ENCODE results near the gene MRPS26.
"Not testable (repeated sequence)": the region's sequence is repeated elsewhere in the genome, so short reads cannot be mapped to it uniquely, and the experiment has no call there.

Gene MRPS26

DNA sequence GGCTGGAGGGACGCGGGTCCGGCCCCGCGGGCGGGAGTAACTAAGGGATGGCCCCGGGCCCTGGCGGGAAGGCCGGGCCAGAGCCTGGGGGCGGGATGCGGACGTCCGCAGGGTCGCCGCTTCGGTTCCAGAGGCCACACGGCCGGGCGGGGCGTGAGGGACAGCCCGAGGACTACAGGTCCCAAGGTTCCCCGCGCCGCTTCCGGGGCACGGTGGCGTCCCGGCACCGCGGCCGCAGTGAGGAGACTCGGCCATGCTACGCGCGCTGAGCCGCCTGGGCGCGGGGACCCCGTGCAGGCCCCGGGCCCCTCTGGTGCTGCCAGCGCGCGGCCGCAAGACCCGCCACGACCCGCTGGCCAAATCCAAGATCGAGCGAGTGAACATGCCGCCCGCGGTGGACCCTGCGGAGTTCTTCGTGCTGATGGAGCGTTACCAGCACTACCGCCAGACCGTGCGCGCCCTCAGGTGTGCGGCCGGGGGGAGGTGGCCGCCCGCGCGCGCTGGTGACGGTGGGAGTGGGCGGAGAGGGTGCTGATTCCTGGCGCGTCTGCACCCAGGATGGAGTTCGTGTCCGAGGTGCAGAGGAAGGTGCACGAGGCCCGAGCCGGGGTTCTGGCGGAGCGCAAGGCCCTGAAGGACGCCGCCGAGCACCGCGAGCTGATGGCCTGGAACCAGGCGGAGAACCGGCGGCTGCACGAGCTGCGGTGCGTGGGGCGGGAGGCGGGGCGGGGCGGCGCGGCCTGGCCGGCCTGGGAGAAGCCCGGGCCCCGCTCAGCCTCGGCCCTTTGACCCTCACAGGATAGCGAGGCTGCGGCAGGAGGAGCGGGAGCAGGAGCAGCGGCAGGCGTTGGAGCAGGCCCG lies at the start of gene MRPS26:
Gene MRPS26 (plus strand): TSS at position 237 of the 861 bp plus-strand sequence. CDS start 17 bp downstream, at position 254.
- DNase-seq: peak; percentile 92

DNA sequence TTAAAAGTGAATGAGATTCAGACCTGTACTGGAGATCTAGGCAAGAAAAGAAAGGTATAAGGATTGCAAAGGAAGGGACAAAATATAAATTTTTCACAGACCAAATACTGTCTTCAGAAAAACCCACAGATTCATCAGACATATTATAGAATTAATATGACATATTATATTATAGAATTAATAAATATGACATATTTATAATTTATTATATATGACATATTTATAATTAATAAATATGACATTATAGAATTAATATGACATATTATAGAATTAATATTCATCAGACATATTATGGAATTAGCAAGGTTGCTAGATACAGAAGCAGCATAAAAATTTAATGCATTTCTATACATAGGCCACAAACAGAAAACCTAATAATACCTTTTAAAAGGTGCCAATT lies 47.1 kb upstream of the MRPS26 start:
- no peak for DNase-seq

- peak; percentile 49 for DNase-seq
Measured at GRCh38 chr20:3000852-3001523, 44.9 kb upstream of the MRPS26 start.

DNA sequence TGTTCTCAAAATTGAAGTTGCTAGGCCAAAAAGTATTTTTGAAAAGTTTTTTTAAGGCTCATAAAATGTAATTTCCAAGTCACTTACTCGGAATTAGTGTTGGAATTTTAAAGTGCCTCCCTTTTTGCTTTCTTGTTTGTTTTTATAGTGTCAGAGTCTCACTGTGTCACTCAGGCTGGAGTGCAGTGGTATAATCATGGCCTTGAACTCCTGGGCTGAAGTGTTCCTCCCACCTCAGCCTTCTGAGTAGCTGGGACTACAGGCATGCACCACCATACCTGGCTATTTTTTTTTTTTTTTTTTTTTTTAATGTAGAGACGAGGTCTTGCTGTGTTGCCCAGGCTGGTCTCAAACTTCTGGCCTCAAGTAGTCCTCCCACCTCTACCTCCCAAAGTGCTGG lies 42.4 kb upstream of the MRPS26 start:
- no peak for DNase-seq

DNA sequence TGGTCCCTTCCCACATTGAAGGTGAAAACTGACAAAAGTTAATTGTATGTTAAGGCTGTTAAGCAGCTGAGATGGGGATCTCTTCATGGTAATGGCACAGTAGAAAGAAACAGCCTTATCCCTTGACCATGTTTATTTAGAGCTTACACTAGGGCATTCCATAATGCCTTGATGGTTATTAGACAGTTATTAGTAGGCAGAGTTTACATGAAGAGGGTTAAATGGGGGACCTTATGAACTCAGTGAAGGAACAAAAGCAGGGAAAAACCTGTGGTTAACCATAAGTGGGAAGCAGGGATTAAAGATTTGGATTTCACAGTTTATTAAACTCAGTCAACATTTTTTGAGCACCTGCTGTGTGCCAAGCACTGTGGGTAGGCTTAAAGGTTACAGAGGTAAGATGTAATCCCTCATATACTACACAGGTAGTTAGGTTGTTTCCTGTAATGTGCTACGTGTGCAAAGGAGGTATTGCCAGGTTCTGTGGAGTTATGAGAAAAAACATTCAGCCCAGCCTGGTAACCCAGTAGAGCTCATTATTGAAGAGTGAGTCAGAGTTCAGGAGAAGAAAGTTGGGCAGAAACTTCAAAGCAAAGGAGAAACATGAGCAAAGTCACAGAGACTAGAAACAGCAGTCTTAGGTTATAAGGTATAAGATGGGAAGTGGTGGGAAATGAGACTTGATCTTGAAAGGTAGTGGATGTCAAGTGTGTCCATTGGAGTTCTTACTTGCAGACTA lies 34.7 kb upstream of the MRPS26 start:
- peak; percentile 49 for DNase-seq

DNA sequence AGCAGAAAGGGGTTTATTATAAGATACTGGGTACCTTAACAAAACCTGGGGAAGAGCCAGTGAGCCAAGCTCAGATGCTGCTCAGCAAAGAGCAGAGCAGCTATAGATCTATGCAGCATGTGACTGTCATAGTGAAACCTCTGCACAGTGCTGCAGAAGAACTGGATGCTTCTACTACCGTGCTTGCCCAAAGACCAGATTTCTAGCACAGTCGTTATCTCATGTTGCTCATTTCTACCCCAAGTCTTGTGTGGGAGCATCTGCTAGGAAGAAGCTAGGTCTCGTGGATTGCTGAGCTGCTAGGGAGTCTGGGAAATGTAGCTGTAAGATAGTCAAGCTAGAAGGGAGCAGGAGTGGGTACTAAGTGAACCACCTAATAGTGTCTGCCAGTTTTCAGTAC lies 34.1 kb upstream of the MRPS26 start:
- no peak for DNase-seq

- no peak for DNase-seq
Measured at GRCh38 chr20:3013771-3014170, 32.1 kb upstream of the MRPS26 start.

DNA sequence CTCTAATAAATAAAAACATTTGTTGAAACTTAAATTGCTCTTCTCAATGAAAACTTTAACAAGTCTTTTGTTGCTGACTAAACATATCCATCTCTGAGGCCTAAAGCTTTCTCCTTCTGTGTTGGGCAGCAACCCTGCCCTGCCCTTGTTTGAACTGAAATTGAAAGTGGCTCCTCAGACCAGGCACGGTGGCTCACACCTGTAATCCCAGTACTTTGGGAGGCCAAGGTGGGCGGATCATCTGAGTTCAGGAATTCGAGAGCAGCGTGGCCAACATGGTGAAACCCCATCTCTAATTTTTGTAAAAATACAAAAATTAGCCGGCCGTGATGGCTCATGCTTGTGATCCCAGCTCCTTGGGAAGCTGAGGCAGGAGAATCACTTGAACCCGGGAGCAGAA lies 31.7 kb upstream of the MRPS26 start:
- DNase-seq: peak; percentile 73

GRCh38 chr20:3014662-3015061 lies 31.2 kb upstream of the MRPS26 start:
- no peak for DNase-seq

DNA sequence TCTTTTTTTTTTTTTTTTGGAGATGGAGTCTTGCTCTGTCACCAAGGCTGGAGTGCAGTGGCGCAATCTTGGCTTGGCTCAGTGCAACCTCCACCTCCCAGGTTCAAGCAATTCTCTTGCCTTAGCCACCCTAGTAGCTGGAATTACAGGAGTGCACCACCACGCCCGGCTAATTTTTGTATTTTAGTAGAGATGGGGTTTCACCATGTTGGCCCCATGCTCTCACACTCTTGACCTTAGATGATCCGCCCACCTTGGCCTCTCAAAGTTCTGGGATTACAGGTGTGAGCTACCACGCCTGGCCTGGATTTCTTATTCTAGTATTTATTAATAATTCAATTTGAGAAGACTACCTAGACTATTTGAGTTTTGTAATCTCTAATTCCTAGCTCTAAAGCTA lies 30.6 kb upstream of the MRPS26 start:
- DNase-seq: not testable (repeated sequence)

- DNase-seq: no peak
Measured at GRCh38 chr20:3021327-3021726, 24.5 kb upstream of the MRPS26 start.

- DNase-seq: no peak
Measured at GRCh38 chr20:3021777-3022176, 24.1 kb upstream of the MRPS26 start.

GRCh38 chr20:3022559-3023490 lies 23.0 kb upstream of the MRPS26 start:
- not testable (repeated sequence) for DNase-seq

DNA sequence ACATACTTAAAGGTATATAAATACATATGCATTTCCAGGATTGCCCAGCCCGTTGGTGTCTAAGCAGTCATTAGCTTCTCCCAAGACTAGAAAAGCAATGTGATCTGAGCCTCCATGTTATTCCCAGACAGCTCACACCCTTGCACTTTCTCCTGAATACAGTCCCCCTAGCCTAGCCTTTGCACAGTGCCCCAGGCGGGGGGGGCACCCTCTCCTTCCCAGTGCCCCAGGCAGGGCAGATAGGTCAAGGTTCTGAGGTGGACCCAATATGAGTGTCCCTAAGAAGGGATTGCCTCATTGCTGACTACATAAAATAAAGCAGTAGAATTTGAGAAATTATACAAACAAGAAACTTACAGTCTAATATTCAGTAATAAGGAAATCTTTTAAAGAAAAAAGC lies 17.9 kb upstream of the MRPS26 start:
- no peak for DNase-seq

GRCh38 chr20:3031524-3032147 lies 14.2 kb upstream of the MRPS26 start:
- DNase-seq: no peak

DNA sequence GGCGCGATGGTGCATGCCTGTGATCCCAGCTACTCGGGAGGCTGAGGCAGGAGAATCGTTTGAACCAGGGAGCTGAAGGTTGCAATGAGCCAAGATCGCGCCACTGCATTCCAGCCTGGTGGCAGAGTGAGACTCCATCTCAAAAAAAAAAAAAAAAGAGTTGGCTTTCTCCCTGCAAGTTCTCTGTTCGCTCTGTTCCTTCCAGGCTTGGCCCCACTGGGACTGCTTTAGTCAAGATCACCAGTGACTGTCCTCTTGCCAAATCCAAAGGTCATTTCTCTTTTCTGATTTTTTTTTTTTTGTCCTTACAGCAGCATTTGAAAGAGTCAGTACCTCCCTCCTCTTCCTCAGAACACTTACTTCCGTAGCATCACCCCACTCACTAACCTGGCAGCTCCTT lies 13.2 kb upstream of the MRPS26 start:
- no peak for DNase-seq

DNA sequence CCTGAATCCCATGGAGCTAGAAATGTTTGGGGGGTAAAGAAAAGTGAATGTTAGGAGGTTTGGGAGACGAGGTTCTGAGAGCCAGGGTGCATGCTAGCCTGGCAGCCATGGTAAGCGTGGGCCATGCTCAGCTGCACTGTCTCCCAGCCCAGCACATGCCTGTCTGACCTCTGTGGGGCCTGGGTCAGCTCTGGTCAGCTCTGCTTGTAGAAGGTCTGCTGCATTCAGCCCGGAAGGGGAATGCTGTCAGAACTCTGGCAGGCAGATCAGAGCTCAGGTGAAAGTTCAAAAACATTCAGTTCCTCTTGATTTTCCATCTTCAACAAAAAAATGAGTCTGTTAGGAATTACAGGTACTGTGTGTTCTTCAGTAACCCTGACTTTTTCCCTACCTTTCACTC lies 8.2 kb upstream of the MRPS26 start:
- no peak for DNase-seq

DNA sequence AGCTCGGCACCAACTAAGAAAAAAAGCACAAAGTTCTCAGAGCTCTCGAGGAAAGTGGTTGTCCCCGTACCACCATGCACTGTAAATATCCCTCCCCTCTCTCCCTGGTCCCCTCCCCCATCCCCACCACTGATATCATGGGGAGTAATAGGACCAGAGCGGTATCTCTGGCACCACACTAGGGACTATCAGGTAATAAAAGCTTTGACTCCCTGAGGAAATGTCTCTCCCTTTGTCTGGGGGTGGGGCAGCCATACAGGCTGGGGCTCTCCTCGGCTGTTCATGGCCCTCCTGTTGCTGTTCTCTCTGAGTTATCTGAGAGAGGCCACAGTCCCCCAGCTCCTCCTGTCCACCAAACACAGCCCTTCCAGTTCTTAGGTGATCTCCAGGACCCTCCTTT lies 7.4 kb upstream of the MRPS26 start:
- DNase-seq: no peak

DNA sequence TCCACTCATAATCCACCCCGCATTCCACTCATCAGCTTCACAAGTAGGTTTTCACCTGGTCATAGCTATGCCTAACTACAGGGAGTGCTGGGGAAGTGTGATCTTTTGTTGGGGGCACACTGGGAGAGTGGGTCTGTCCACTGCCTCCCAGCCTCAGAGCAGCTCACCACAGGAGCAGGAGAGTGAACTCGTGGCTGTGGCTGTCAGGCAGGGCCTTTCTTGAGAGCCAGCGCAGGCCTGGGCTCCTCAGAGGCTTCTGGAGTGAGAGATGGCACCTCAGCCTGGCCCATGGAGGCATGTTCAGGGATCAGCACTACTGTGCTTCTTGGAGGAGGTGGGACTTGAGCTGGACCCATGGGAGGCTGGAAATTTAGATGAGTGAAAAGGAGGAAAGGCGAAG lies 6.4 kb upstream of the MRPS26 start:
- no peak for DNase-seq

DNA sequence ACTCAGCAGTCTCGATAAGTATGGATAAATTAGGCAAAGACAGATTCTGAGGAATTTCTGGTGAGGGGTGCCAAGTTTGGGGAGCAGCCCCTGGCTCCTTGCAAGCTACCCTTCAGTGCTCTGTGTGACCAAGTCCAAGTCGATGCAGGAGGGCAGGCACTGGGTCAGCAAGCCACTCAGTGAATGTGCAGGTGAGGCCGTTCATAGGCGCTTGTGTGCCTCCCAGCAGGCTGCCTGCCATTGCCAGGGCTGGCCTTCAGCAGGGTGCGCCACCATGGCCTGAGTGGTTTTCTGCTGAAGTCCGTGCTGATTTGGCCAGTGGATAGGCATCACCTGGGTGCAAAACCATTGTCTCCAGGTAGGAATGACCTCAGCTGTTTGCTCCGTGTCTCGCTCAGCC lies 5.8 kb upstream of the MRPS26 start:
- no peak for DNase-seq

GRCh38 chr20:3041854-3042409 lies 3.9 kb upstream of the MRPS26 start:
- no peak for DNase-seq

- no peak for DNase-seq
Measured at GRCh38 chr20:3042625-3043024, 3.2 kb upstream of the MRPS26 start.

All from activated CD8-positive, alpha-beta memory T cell treated with anti-CD3 and anti-CD28 coated beads, Interleukin-2, amount 50 U/mL, for 48 hours (primary cell).